CD4-positive, alpha-beta T cell treated with Interferon alpha-2 for 1 hour (primary cell): ENCODE data around the gene FNDC8.
A peak's percentile ranks its signal among the peaks of the same experiment; 100 is the strongest.
"Not testable (repeated sequence)": the region's sequence is repeated elsewhere in the genome, so short reads cannot be mapped to it uniquely, and the experiment has no call there.

Experiments used
- DNase-seq, 2 donors: peaks; one replicate each; pipeline ENCODE4 v3.0.0-alpha.2; 2020 to 2022

The FNDC8 gene

GRCh38 chr17:35144840-35145239, 23.4 kb downstream of the FNDC8 start:
- no peak for DNase-seq

DNA sequence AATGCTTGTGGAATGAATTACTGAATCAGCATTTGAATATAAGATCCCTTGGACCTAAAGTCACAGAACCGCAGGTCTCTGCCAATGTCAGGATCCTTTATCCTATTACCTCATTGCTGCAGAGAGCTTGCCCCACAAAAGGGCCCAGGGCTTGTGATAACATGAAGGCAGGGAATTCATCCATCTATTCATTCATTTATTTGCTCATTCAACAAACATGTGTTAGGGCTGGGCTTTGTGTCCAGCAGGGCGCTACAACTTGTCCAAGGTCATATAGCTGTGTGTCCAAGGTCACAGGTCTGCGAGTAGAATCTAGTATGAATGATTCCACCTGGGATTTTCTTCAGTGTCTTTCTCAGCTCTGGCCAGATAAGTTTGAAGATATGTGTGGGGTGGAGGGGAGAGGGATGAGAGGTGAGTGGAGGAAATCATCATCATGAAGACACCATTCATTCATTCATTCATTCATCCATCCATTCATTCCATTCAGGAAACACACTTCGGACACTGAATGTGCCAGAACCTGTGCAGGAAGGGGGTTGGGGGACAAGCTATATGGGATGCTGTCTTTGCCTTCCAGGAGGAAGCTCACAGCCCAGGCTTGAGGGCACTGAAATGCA, 24.9 kb downstream of the FNDC8 start:
- DNase-seq: no peak

GRCh38 chr17:35147375-35147905, 26.0 kb downstream of the FNDC8 start, which contains the start of gene UNC45B:
Gene UNC45B (plus strand): TSS chr17:35147817. CDS start chr17:35148264, 447 bp downstream.
- no peak for DNase-seq

GRCh38 chr17:35148144-35148543, 26.7 kb downstream of the FNDC8 start:
- DNase-seq: no peak

GRCh38 chr17:35149941-35150340, 28.5 kb downstream of the FNDC8 start:
- DNase-seq: no peak

- DNase-seq: not testable (repeated sequence)
Measured at GRCh38 chr17:35151080-35151479, 29.7 kb downstream of the FNDC8 start.

DNA sequence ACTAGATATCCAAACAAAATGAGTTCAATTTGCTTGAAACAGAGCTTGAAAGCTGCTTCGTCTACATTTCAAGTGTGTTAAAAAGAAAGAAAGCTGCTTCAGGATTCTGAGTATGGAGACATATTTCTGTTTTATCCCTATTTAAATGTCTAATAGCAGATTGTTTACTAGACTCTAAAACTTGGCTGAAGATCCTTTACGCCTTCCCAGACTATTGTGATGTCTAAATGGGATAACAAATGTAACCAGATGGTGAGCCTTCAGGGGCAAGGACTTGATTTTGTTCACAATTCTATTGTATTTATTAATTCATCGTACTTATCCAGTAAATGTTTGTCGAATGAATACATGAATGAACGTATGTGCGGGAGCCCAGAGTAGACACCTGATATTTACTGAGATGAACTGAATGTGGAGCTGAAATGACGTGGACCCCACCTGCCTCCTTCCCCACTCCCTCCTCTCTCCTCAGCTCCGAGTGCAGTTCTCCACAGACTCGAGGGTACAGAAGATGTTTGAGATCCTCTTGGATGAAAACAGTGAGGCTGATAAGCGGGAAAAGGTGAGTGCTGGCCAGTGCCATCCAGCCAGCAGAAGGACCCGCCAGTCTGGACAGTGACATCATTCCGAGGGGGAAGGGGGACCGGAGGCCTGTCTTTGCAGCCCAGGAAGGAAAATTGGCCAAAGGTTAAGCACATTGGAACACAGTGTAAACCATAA, 31.2 kb downstream of the FNDC8 start:
- DNase-seq: no peak

- DNase-seq: no peak
Measured at GRCh38 chr17:35154196-35155165, 33.1 kb downstream of the FNDC8 start.

DNA sequence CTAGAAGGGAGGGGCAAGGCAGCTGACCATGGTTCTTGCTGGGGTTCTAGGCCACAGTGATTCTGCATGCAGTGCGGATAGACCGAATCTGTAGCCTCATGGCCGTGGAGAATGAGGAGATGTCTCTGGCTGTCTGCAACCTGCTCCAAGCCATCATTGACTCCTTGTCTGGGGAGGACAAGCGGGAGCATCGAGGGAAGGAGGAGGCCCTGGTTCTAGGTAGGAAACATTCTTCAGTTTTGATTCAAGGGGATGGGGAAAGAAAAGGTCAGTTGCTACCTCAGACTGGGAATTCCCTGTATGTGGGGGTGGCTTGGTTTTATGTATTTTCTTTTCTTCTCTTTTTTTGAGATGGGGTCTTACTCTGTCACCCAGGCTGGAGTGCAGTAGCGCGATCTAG, 33.8 kb downstream of the FNDC8 start:
- no peak for DNase-seq

- DNase-seq: no peak
Measured at GRCh38 chr17:35159940-35160339, 38.5 kb downstream of the FNDC8 start.

GRCh38 chr17:35160354-35161201, 39.2 kb downstream of the FNDC8 start:
- DNase-seq: peak; percentile 25 to 55

DNA sequence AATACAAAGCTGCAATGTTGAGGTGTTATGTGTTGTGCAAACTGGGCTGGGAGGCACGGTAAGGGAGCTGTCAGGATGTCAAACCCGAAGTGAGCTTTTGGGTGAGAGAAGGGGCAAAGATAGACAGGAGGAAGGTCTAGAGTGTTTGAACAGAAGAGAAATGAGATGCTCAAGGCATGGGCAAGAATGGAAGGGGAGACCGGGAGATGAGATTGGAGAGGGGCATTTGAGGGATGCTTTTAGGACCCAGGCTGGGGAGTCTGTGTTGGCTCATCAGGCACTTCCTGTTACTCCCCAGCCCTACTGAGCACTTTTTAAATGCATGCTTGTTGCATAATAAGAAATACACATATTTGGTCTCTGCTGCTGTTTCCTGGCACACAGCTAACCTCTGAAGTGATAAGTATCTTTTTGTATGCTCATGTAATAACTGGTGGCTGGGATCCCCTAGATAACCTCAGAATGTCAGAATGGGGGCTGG, 39.9 kb downstream of the FNDC8 start:
- peak; percentile 38 to 65 for DNase-seq

GRCh38 chr17:35162755-35163154, 41.3 kb downstream of the FNDC8 start:
- DNase-seq: no peak

DNA sequence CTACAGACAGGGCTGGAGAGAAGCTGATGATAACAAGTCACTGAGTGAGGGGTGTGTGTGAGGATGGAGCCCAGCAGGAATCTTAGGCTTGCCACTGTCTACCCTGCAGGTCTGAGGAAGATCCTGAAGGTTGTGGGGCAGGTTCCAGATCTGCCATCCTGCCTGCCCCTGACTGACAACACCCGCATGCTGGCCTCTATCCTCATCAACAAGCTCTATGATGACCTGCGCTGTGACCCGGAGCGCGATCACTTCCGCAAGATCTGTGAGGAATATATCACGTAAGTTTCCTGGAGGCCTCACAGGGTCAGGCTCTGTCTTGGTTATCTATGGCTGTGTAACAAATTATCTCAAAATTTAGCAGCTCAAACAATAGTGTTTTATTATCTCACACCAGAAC, 42.5 kb downstream of the FNDC8 start:
- no peak for DNase-seq

- DNase-seq: no peak
Measured at GRCh38 chr17:35164716-35165115, 43.3 kb downstream of the FNDC8 start.

DNA sequence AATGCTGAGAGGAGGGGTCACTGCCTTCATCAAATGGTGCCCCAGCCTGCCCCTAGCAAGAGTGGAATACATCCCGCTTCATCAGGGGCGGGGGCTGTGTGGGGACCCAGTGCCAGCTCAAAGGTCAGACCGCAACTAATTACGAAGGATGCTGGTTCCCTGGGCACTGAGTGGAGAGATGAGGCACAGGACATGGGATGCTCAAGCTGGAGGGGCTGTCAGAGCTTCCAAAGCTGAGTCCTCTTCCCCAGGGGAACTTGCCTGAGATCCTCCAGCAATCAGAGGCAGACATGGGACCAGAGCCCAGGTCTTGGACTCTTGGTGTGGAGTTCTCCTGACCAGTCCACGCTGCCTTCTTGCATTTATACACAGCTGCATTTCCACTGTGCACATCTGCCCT, 45.1 kb downstream of the FNDC8 start:
- no peak for DNase-seq

DNA sequence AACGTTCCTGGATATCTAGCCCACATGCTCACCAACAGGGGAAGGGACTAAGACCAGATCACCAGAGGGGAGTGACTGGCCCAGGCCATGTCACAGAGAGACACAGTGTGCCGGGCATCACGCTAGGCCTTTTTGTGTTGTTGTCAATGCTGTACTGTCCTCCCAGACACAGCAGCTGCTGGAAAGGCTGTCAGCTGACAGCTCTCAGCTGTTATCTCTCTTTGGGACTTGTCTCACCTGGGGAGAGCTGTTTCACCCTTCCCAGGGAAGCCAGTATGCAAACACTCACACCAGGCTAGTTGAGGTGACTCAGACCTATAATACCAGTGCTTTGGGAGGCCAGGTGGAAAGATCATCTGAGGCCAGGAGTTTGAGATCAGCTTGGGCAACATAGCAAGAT, 45.6 kb downstream of the FNDC8 start:
- DNase-seq: no peak

- DNase-seq: no peak
Measured at GRCh38 chr17:35167666-35168065, 46.3 kb downstream of the FNDC8 start.

DNA sequence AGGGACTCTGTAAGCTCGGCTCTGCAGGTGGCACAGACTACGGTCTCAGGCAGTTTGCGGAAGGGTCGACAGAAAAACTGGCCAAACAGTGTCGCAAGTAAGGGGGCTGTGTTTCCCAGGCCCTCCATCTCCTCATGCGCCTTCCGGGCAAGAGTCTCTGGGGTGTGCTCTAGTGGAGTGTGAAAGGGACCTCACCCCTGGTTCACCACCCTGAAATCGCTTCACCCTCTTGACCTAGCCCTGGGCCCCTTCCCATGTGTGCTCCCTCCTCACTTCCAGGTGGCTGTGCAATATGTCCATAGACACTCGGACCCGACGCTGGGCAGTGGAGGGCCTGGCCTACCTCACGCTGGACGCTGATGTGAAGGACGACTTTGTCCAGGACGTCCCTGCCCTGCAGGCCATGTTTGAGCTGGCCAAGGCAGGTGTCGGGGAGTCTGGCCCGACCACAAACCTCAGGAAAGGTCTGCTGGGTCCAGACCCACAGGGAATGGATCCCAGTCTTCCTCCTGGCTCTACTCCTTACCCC, 48.5 kb downstream of the FNDC8 start:
- DNase-seq: no peak

DNA sequence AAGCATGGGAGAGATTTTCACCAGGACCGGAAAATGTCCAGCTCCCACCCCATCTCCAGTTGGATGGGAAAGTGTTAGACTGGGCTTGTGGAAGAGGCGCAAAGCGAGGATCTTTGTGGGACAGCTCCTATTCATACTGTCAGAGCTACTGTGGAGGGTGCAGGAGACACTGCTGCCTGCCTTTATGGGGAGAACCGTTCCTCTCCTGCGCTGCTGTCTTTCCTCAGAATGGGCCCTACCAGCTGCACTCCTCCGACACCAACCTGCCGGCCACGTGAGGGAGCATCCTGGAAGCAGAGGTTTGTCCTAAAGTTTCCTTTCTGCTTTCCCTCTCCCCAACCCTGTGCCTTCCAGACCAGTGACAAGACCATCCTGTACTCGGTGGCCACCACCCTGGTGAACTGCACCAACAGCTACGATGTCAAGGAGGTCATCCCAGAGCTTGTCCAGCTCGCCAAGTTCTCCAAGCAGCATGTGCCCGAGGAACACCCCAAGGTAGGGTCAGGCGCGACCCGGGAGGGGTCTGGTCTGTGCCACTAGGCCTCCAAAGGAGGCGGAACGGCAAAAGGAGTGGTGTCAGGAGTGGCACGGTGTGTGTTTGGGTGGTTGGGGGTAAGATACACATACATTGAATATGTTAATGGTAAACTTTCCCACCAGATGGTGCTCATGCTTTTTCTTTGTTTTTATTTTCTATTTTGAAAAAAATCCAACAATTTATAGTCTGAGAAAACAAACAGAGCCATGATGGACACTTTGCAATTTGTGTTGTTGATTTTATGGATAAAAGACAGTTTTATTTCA, 49.8 kb downstream of the FNDC8 start:
- peak; percentile 15 to 81 for DNase-seq

DNA sequence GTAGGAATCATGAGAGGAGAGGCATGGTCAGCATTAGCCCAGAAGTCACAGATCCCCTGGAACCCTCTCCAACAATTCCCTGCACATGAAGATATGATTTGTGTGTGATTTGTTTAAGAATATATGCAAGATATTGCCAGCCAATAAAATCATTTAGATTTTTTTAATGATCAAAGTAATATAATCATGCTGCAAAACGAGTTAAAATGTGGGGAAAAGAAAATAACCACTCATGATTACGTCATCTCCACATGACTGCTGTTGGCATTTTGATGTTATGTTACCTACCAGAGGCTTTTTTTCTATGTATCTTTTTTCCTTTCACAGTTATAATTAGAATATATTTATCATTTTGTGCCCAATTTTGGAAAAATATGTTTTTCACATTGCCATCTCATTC, 50.4 kb downstream of the FNDC8 start:
- DNase-seq: peak in 1 of 2 donors; percentile 62
